Ramos (cell line): ENCODE data around the gene TRAM2.
"Not testable (repeated sequence)": the region's sequence is repeated elsewhere in the genome, so short reads cannot be mapped to it uniquely, and the experiment has no call there.

ENCODE experiments used
- in situ Hi-C: fragments of 300-500 bp; cut with MboI; formaldehyde crosslinking; loops from one replicate; pipeline ENCODE4 v1.14.3; 2022; ENCODE audit warnings: low sequenced_read_pairs; ENCODE audit not compliant: unreplicated experiment

The TRAM2 gene

DNA sequence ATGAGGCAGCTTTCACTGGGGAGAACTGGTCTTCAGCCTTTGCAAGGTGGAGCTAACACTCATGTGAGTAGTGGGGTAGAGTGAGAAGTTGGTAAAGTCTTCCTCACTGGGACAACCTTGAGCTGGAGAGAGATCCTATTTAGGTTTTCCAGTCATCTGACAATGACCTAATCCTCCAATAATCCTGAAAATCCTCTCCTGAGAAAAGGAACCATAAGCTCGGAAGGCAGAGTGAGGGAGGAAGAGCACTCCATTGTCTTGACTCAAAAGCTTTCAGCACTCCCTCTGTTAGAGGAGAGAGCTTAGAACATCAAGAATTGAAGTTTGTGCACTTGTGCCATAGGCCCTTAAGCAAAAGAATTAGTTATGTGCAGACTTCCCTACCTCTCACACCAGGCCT, 77.8 kb downstream of the TRAM2 start:
- in situ Hi-C loops: loop anchor here (5.0 kb wide), 1 partner anchor 82 kb away; no protein-coding TSS in a partner anchor

DNA sequence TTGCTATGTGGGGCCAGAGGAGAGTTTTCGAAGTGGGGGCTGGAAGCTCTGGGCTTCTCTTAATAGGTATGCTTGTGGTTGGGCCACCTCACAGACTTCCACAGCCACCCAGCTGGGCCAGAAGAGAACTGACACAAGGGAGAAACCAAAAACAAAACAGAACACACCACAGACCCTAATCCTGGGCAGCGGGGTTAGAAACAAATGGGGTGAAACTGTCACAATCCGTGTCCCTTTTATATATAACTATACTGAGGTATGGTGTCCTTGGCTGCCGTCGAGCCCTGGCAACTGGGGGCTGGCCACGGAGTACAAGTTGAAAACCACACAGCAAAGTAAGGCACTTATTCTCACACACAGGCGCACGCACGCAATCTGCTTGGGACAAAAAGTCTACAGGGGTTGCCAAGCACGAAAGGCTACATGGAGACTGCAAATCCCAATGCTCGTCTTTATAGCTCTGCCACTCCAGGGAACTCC, 78.3 kb downstream of the TRAM2 start:
- in situ Hi-C loops: loop anchor here (5.0 kb wide), 1 partner anchor 81 kb away; no protein-coding TSS in a partner anchor

DNA sequence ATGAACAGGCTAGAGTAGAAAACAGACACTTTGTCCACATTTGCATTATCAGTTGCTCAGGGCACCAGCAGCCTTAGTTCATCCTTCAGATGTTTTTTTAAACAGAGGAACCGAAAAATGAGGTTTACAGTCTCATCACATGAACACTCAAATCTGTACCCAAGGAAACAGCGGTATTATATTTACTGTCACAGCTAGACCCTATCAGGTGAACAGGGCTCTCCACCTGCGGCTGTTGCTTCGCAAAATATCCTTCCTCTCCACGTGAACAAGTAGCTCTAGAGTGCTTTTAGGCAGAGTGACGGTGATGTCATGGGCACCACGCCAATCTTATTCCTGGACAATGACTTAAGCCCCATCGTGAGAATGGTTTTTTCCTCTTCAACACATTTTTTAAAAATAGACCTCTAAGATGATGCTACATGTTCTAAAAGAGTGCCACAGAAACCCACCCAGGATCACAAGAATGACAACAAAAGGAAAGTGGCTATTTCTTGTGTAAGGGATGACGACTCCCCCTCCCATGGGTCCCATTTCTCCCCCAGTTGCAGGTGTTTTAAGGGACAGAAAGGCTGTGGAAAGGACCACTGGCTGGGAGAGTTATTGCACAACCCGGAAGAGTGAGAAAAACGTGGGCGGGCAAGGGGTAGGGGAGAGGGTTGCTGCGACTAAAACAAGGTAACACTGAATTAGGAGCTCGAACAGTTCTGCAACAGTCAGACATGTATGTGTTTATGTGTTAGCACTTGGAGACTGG, 79.0 kb downstream of the TRAM2 start:
- in situ Hi-C loops: loop anchor here (5.0 kb wide), 1 partner anchor 81 kb away; no protein-coding TSS in a partner anchor

- in situ Hi-C loops: loop anchor here (5.0 kb wide), 1 partner anchor 79 kb away; no protein-coding TSS in a partner anchor
Observed at GRCh38 chr6:52496631-52497030, 80.2 kb downstream of the TRAM2 start.

GRCh38 chr6:52495922-52496321, 80.9 kb downstream of the TRAM2 start:
- in situ Hi-C loops: loop anchor here (5.0 kb wide), 1 partner anchor 79 kb away; no protein-coding TSS in a partner anchor

DNA sequence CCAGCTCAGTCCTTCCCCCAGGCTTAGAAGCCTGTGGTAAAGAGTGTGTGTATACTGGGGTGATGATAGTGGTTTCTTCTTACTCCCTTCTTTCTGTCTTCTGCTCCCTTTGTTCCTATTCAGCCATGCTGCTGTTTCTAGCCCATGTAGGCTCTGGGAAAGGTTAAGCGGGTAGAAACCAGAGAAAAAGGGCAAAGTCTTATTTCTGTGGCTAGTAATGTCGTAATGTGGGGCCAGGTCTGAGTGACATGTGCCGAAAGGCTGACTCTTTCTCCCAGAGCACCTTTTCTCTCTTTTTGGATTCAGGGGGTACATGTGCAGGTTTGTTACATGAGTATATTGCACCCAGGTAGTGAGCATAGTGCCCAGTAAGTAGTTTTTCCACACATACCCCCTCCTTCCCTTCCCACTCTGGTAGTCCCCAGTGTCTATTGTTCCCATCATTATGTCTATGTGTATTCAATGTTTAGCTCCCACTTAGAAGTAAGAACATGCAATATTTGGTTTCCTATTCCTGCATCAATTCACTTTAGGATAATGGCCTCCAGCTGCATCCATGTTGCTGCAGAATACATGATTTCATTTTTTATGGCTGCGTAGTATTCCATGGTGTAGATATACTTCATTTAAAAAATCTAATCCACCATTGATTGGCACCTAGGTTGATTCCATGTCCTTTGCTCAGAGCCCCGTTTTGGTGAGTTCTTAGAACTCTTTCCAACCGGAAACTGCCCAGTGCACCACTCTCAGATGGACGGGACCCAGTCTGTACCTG, 82.4 kb downstream of the TRAM2 start:
- in situ Hi-C loops: loop anchor here (5.0 kb wide), 1 partner anchor 77 kb away; no protein-coding TSS in a partner anchor

GRCh38 chr6:52493669-52494068, 83.2 kb downstream of the TRAM2 start:
- in situ Hi-C loops: no loop called here

DNA sequence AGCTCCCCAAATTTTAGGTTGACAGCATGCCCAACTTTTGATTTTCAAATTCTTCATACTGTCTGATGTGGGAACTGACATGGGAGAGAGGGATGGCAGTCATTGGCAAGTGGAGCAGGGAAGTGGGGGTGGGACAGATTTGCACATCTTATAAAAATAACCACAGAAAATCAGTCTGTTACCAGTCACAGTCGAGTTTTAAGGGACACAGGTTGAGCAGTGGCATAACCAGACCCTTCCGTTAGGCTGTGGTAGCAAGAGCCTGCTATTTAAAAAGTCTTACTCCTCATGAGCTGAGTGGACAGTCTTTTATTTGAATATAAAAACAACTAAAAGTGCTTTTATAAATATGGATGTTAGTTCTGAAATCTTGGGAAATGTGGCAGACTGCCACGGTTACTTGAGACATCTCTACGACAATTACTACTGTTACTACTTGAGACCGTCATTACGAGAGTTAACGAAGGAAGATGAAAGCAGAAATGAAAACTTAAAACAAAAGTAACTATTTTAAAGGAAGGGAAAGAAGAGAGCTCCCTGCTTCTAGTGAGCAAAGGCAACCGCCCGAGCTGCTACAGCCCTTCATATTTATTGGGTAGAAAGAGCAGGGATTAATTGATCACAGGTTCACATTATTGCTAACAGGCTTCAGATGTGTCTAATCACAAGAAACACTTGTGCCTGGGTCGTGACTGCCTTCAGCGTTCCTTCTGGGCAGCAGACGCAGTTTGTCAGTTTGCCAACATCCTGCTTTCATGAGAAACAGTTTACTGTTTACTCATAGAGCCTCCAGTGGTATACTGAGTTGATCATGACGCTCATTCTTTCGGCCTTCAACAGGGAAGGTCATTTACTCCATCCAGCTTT, 85.4 kb downstream of the TRAM2 start:
- in situ Hi-C loops: no loop called here

DNA sequence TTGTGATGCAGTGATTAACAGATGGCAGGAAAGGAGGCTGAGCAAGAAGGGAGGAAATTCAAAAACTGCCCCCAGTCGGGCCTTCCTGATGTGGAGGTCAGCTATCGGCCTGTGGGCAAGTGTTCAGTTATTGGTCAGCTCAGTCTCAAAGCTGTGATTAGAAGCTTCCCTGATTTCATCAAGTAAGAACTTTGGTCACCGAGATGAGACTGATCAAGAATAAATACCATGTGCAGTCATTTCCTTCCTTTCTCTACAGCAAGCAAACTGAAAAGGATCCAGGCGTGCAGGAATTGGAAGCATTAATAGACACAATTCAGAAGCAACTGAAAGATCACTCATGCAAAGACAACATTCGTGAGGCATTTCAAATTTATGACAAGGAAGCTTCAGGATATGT, 87.0 kb downstream of the TRAM2 start:
- in situ Hi-C loops: no loop called here

GRCh38 chr6:52483671-52484003, 93.2 kb downstream of the TRAM2 start:
- in situ Hi-C loops: no loop called here

DNA sequence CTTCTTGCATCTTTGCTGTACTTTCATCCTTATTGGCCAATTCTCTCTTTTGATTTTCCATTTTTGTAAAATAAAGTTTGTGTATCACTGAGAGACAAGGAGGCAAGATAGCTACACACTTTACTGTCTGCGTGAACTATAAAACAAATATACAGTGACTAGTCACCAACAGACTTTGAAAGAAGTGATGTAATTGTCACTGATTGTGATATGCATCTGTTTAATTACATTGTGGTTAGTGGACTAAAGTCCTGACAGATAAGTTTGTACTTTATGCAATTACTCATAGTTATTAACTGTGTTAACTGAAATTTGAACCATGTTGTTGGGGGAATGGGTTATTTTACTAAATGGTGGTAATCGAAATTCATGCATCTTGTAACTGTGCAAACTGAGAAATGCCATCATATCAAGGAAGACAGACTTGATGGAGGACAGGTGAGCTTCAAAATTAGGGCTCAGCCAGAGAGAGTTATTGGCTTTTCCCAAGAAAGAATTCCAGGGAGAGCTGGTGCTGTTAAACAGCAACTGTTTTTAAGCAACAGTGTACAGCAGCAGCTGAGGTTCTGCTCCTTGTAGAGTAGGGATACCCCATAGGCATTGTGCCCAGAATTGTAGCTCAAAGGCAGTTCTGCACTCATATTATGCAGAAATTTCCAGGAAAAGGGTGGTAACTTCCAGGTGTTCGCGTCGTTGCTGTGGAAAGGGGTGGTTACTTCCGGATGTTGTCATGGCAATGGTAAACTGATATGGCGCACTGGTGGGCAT, 93.8 kb downstream of the TRAM2 start:
- in situ Hi-C loops: no loop called here

DNA sequence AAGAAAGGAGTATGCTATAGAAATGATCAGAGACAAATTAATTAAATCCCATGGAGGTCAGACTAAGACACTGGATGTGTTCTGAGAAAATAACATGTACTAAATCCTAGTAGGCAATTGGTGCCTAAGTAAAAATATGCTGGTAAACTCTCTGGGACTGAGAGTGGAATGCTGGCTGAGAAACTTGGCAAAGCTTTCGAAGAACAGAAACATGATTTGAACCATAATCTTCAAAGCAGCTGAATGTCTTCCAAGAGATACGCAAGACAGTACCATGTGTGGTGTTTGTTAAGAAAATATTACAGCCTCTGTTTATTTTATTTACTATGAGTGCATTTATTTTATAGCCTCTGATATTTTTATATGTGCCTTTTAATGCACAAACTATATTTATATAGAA, 101.6 kb downstream of the TRAM2 start:
- in situ Hi-C loops: no loop called here

GRCh38 chr6:52474173-52474572, 102.7 kb downstream of the TRAM2 start:
- in situ Hi-C loops: no loop called here

GRCh38 chr6:52461194-52461593, 115.7 kb downstream of the TRAM2 start:
- in situ Hi-C loops: not testable (repeated sequence)

DNA sequence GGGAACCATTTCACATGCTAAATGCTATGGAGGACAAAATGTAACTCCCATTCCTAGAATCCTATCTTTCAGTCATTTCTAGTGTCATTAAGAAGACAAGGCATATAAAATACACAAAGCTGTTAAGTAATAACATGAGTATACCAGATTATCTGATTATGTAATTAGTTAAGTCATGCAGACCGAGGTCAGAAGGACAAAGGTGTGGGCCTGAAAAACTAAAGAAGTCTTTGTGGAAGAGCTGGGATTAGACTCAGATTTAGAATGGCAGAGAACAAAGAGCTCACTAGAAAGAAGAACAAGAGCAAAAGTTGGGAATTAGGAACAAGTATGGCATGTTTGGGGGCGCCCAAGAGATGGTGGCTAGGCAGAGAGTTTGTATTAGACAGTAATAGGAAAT, 119.8 kb downstream of the TRAM2 start:
- in situ Hi-C loops: no loop called here

- in situ Hi-C loops: no loop called here
Observed at GRCh38 chr6:52454556-52454955, 122.3 kb downstream of the TRAM2 start.
